GM18858 (cell line): ENCODE measurements around the gene BPGM.

Experiments used
- ATAC-seq: cut with Tn5 transposase; IDR thresholded peaks from one replicate; pipeline ENCODE4 v1.9.1; 2021; ENCODE audit not compliant: unreplicated experiment

BPGM gene

GRCh38 chr7:134646425-134647305 lies at the start of gene BPGM:
Gene BPGM (plus strand): TSS chr7:134646853. CDS start chr7:134661508, 14,655 bp downstream.
- peak; percentile 97 for ATAC-seq

GRCh38 chr7:134599371-134599770 lies 47.3 kb upstream of the BPGM start:
- ATAC-seq = no peak

DNA sequence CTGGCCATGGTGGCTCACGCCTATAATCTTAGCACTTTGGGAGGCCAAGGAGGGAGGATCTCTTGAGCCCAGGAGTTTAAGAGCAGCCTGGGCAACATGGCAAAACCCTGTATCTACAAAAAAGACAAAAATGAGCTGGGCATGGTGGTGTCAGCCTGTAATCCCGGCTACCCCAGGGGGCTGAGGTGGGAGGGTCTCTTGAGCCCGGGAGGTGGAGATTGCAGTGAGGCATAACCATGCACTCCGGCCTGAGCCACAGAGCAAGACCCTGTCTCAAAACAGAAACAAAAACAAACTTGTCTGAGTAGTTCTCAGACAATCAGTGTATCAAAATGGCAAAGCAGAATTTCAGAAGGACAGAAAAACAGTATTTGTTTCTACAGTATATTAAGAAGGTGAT lies 45.2 kb upstream of the BPGM start:
- no peak for ATAC-seq

- ATAC-seq = no peak
Observed at GRCh38 chr7:134602881-134603451, 43.7 kb upstream of the BPGM start.

DNA sequence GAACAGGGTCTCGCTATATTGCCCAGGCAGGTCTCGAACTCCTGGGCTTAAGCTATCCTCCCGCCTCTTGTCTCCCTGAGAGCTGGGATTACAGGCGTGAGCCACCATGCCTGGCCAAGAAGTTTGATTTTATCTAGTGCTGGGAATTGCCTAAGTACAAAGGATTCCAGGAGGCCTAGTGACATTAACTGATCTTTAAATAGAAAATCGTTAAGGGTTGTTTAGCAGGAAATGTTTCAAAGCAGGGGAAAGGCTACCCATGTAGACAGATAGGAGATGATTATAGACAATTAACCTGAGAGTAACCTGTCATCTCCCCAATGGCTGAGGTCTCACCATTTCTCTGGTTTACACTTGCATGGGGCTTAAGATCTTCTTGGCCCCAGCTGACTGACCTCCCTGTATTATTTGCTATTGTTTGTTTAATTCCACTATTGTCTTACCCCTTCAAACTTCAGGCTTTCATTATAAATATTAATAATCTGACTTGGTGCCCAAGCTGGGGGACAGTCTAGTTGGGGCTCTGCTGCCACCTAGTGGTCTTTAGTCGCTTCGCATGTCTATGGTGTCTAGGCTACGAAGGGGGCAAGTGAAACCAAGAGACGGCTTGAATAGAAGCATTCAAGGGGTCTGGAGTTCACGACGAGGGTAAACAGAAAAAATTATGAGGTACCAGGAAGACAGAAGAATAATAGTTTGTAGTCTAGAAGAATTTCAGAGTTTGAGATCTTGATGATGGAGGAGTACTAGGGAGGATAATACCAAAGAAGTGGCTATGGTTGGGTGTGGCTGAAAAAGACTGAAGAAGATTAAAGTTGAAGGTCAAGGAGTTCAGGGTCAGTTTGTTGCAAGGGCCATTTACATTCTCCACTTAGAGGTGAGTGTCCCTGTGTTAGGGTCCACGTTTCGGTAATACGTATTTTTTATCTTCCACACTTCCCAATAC lies 40.4 kb upstream of the BPGM start:
- no peak for ATAC-seq

GRCh38 chr7:134611611-134612151 lies 35.0 kb upstream of the BPGM start:
- no peak for ATAC-seq

GRCh38 chr7:134612197-134612596 lies 34.5 kb upstream of the BPGM start:
- no peak for ATAC-seq

DNA sequence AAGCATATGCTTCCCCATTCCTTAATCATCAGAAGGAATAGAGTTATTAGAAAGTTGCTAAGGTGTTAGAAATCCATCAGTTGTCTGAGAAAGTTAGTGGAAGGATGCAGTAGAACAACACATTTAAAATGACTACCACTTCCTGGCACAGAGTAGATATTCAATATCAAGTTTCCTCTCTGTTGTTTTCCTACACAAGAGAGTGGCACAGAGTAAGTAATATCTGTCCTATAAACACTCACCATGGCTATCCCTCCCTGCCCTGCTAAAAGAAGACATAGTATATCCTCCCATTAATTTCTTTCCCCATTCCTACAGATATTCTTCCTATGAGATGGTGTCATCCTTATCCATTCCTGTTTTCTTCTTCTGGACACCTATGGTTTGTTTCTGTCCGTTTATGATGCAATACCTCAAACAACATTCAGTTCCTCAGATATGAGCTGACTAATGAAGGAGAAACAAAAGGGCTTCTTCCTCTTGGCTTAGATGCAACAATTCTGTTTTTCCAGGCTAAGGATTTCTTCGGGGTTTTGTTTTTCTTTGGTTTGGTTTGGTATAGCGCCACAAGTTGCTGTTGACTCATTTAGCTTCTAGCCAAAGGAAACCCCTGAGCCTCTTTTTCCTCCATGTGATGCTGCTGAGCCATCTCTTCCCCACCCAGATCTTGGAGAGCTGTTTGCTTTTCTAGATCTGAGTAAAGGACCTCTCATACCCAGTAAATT lies 32.9 kb upstream of the BPGM start:
- no peak for ATAC-seq

DNA sequence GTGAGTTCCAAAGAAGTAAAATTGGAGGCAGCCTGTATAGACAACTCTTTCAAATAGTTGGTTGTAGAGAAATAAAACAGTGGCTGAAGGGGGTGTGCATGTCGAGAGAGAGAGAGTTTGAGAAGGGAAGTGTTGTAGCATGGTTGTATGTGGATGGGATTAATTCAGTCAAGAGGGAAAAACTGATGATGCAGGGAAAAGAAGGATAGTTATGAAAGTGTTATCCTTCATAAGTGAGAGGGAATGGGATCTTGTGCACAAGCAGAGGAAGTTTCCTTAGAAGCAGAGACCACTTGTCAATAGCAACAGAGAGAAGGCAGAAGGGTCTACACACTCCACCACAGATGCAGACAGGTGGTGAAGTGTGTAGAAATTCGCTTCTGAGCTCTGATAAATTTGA lies 30.0 kb upstream of the BPGM start:
- ATAC-seq = no peak

- ATAC-seq = no peak
Observed at GRCh38 chr7:134618756-134619530, 27.7 kb upstream of the BPGM start.

- ATAC-seq = no peak
Observed at GRCh38 chr7:134619627-134620331, 26.9 kb upstream of the BPGM start.

DNA sequence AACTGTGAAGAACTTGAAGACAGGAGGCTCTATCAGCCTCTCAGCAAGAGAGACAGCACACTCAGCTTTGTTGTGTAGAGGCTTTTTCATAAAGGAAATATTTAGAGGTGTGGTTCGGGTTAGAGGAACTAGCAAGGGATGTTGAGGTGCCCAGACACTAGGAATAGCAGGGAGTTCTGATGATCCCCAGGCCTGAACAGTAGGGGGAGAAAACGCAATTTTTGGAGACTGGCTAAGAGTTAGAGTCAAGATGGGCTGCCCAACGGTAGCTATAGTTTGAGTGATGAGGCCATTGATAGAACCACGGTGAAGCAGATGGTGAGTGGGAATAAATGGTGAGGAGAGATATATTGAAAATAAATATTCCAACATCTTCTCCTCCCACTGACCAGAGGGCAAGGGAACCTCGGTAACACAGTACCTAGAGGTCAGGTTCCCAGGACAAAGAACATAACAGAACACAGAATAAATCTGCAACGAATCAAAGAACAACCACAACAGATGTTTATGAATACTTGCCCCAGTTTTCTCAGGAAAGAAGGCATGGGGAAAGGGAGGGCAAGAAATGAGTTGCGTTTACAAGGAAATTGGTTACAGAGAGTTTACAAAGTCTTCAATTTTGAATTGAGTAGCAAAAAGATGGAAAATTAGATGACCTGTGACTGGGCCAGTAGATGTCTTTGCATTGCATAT lies 24.2 kb upstream of the BPGM start:
- ATAC-seq = no peak

DNA sequence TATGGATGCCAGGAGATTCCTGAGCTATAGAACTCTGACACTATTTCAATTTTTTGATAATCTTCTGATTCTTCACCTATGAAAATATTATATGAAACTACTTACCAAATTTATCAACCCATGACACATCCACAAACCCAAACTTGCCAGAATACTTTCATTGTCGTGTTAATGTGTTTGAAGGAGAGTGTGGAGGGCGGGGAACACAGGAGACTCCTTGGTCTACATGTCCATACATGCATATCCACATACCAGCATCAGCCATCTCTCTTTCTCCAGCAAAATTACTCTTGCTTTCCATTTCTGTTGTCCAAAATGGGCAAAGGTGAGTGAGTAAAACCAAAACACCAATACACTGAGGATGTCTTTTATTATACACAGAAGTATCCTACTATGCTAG lies 23.5 kb upstream of the BPGM start:
- ATAC-seq = no peak

DNA sequence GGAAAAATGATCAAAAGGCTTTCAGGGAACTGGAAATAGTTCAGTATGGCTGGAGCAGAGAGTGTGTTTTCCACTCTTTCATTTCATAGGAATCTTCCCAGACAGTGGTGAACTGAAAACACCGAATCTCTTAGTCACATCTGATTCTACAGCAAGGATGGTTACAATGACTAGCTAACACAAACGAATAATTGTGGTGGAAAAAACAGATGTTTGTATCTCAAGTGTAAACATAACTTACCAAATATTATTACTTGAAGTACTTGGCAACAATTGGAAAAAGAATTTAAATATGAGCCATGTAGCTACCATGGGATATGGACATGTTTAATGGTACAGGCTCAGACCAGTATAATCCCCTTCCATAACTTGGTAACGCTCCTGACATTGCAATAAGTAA lies 21.1 kb upstream of the BPGM start:
- ATAC-seq = no peak

DNA sequence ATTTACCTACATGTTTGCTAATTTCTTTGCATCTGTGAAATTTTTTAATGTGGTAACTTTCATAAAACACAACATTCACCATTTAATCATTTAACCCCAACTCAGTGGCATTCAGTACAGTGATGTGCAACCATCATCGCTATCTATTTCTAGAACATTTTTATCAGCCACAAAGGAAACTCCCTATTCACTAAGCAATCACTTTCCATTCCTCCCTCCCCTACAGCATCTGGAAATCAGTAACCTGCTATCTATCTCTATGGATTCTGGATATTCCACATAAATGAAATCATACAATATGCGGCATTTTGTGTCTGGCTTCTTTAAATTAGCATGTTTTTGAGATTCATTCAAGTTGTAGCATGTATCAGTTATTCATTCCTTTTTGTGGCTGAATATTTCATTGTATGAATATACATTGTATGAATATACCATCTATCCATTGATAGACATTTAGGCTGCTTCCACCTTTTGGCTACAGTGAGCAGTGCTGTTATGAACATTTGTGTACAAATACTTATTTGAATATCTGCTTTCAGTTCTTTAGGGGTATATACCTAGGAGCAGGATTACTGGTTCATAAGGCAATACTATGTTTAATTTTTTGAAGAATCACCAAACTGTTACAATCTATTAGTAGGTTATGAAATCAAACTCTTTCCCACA lies 19.4 kb upstream of the BPGM start:
- no peak for ATAC-seq

DNA sequence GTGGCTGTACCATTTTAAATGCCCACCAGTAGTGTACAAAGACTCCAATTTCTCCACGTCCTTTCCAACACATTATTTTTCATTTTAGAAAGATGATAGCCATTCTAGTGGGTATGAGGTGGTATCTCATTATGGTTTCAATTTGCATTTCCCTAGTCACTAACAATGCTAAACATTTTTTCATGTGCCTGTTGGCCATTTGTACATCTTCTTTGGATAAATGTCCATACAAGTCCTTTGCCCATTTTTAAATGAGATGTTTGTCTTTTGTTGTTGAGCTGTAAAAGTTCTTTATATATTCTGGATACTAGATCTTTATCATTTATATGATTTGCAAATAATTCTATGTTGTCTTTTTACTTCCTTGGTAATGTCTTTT lies 18.9 kb upstream of the BPGM start:
- no peak for ATAC-seq

- no peak for ATAC-seq
Observed at GRCh38 chr7:134629445-134629844, 17.2 kb upstream of the BPGM start.

GRCh38 chr7:134630237-134630636 lies 16.4 kb upstream of the BPGM start:
- ATAC-seq = no peak
